SK-N-SH (cell line): ENCODE results near the gene ZDHHC8.

Experiments used
- EP300 ChIP-seq, 2 experiments: IDR thresholded peaks; 2 replicates each; pipeline versions ENCODE4 v1.4.0 to v1.6.1; 2012; ENCODE audit warnings: borderline replicate concordance in 1 of 2, low read depth in 1 of 2, low read length in 1 of 2
- EZH2phosphoT487 ChIP-seq: fragments of 200-600 bp; sonication (generic); IDR thresholded peaks from 2 replicates; pipeline ENCODE4 v1.6.1; 2017; ENCODE audit warnings: low read depth, mixed run types, mild to moderate bottlenecking, antibody characterized with exemption, moderate library complexity, borderline replicate concordance
- FOXM1 ChIP-seq: IDR thresholded peaks from 2 replicates; pipeline ENCODE4 v1.4.0; 2012; ENCODE audit warnings: low read depth, mild to moderate bottlenecking
- GABPA ChIP-seq: IDR thresholded peaks from 2 replicates; pipeline ENCODE4 v1.4.0; 2012; ENCODE audit warnings: low read depth, mild to moderate bottlenecking
- MXI1 ChIP-seq: IDR thresholded peaks from 2 replicates; pipeline ENCODE4 v1.6.1; 2012; ENCODE audit warnings: mild to moderate bottlenecking, low read depth, low read length, improper control_type of control experiment
- NRF1 ChIP-seq: IDR thresholded peaks from 2 replicates; pipeline ENCODE4 v1.6.1; 2012; ENCODE audit warnings: low read depth, mild to moderate bottlenecking, low read length
- POLR2AphosphoS5 ChIP-seq: IDR thresholded peaks from 2 replicates; pipeline ENCODE4 v1.6.1; 2012; ENCODE audit warnings: low read depth, low read length
- RCOR1 ChIP-seq: fragments of 150-350 bp; IDR thresholded peaks from 2 replicates; pipeline ENCODE4 v1.6.1; 2017; ENCODE audit warnings: antibody characterized with exemption, low read length
- SIN3A ChIP-seq: IDR thresholded peaks from 2 replicates; pipeline ENCODE4 v1.6.1; 2012; ENCODE audit warnings: low read depth, mild to moderate bottlenecking, low read length, moderate library complexity, borderline replicate concordance
- TEAD4 ChIP-seq: IDR thresholded peaks from 2 replicates; pipeline ENCODE4 v1.4.0; 2012; ENCODE audit warnings: mild to moderate bottlenecking, borderline replicate concordance; ENCODE audit not compliant: insufficient read depth
- TF ChIP-seq, protein P1 (sequence below): fragments of 200-600 bp; sonication (generic); IDR thresholded peaks from 2 replicates; pipeline ENCODE4 v1.6.1; 2017; ENCODE audit warnings: antibody characterized with exemption, mild to moderate bottlenecking, moderate library complexity
- TF ChIP-seq, protein P2 (sequence below): IDR thresholded peaks from 2 replicates; pipeline ENCODE4 v1.4.0; 2012; ENCODE audit warnings: low read depth

DNA sequence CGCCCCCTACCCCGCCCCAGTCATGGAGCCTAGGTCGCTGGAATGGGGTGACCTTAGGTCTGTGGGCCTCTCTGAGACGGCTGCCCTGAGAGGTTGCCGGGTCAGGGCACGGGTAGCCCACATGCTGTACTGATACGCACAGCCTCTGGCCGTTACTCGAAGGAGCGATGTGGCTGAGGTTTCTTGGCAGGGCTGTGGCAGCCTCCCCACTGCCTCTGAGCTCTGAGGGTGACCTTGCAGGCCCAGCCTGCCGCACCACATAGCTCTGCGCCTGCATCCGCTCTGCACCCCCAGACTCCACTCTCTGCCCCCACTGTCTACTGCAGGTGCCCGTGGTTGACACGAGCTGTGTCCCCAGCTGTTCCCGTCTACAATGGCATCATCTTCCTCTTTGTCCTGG, 7.3 kb downstream of the ZDHHC8 start:
- TF ChIP-seq, protein P1, sequence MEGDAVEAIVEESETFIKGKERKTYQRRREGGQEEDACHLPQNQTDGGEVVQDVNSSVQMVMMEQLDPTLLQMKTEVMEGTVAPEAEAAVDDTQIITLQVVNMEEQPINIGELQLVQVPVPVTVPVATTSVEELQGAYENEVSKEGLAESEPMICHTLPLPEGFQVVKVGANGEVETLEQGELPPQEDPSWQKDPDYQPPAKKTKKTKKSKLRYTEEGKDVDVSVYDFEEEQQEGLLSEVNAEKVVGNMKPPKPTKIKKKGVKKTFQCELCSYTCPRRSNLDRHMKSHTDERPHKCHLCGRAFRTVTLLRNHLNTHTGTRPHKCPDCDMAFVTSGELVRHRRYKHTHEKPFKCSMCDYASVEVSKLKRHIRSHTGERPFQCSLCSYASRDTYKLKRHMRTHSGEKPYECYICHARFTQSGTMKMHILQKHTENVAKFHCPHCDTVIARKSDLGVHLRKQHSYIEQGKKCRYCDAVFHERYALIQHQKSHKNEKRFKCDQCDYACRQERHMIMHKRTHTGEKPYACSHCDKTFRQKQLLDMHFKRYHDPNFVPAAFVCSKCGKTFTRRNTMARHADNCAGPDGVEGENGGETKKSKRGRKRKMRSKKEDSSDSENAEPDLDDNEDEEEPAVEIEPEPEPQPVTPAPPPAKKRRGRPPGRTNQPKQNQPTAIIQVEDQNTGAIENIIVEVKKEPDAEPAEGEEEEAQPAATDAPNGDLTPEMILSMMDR: no peak
- TF ChIP-seq POLR2AphosphoS5: no peak
- no peak for TF ChIP-seq EP300 (IDR thresholded peaks at IDR 0.05; ENCODE audit: borderline replicate concordance in 1 of 2, low read depth in 1 of 2, low read length in 1 of 2)
- TF ChIP-seq, protein P2, sequence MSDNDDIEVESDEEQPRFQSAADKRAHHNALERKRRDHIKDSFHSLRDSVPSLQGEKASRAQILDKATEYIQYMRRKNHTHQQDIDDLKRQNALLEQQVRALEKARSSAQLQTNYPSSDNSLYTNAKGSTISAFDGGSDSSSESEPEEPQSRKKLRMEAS: no peak
- no peak for TF ChIP-seq EZH2phosphoT487
- no peak for TF ChIP-seq RCOR1
- no peak for TF ChIP-seq GABPA
- no peak for TF ChIP-seq SIN3A
- TF ChIP-seq TEAD4: no peak
- TF ChIP-seq NRF1: no peak
- TF ChIP-seq FOXM1: no peak
- no peak for TF ChIP-seq MXI1
